Stomach (tissue), 4 donors: ENCODE measurements around the gene ZSWIM3.

ENCODE experiments used
- POLR2A ChIP-seq, 4 donors: fragments of 450-650 bp; IDR thresholded peaks; one replicate each; pipeline ENCODE4 v1.6.1; 2016; ENCODE audit warnings: antibody characterized with exemption in 4 of 4, control low read depth in 2 of 4, mild to moderate bottlenecking in 1 of 4, moderate library complexity in 1 of 4
- TF ChIP-seq, protein P1 (sequence below), 7 experiments: fragments of 450-650 bp in 4 of 7; fragments of 200-600 bp in 3 of 7; sonication (generic) in 3 of 7; IDR thresholded peaks; one replicate each; pipeline ENCODE4 v1.5.1; 2016 to 2019; ENCODE audit warnings: antibody characterized with exemption in 7 of 7, control low read depth in 2 of 7, mild to moderate bottlenecking in 1 of 7

DNA sequence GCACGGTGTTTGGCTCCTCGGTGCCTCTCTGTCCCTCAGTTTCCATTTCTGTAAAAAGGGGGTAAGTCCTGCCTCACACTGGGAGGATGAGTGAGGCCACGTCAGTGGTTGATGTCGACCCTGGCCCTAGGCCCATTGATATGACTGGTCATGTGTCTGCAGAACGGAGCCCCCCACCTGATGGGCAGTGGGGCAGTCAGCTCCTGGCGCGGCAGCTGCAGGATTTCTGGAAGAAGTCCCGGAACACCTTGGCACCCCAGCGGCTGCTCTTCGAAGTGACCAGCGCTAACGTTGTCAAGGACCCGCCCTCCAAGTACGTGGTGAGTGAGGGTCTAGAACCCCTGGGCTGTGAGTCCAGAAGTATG is 22.6 kb upstream of the ZSWIM3 start:
- TF ChIP-seq, protein P1, sequence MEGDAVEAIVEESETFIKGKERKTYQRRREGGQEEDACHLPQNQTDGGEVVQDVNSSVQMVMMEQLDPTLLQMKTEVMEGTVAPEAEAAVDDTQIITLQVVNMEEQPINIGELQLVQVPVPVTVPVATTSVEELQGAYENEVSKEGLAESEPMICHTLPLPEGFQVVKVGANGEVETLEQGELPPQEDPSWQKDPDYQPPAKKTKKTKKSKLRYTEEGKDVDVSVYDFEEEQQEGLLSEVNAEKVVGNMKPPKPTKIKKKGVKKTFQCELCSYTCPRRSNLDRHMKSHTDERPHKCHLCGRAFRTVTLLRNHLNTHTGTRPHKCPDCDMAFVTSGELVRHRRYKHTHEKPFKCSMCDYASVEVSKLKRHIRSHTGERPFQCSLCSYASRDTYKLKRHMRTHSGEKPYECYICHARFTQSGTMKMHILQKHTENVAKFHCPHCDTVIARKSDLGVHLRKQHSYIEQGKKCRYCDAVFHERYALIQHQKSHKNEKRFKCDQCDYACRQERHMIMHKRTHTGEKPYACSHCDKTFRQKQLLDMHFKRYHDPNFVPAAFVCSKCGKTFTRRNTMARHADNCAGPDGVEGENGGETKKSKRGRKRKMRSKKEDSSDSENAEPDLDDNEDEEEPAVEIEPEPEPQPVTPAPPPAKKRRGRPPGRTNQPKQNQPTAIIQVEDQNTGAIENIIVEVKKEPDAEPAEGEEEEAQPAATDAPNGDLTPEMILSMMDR (IDR thresholded peaks at IDR 0.05), result no peak
- no peak for TF ChIP-seq POLR2A (IDR thresholded peaks at IDR 0.05)
